HG03175 (cell line): ENCODE results near the gene RBP3.

ENCODE experiments used
- ATAC-seq: cut with Tn5 transposase; IDR thresholded peaks from one replicate; pipeline ENCODE4 v1.9.1; 2021; ENCODE audit warnings: mild to moderate bottlenecking, moderate library complexity; ENCODE audit not compliant: unreplicated experiment

Gene RBP3

GRCh38 chr10:47348138-47348651, at the start of gene RBP3:
RBP3 (plus strand) TSS chr10:47348363; CDS start chr10:47348485, 122 bp downstream.
- ATAC-seq = no peak

- no peak for ATAC-seq
These were observed 49.4 kb upstream of the RBP3 start for GRCh38 chr10:47298715-47299114.

GRCh38 chr10:47299611-47300428, 48.3 kb upstream of the RBP3 start, which contains the start of gene GDF10:
GDF10 (plus strand) TSS chr10:47300197; CDS start chr10:47300652, 455 bp downstream.
- no peak for ATAC-seq

- no peak for ATAC-seq
These were observed 47.7 kb upstream of the RBP3 start for GRCh38 chr10:47300429-47300931.

GRCh38 chr10:47301833-47302232, 46.3 kb upstream of the RBP3 start:
- ATAC-seq = no peak

- no peak for ATAC-seq
These were observed 45.1 kb upstream of the RBP3 start for GRCh38 chr10:47303105-47303504.

- ATAC-seq = no peak
These were observed 44.3 kb upstream of the RBP3 start for GRCh38 chr10:47303866-47304265.

GRCh38 chr10:47305566-47305965, 42.6 kb upstream of the RBP3 start:
- no peak for ATAC-seq

- no peak for ATAC-seq
These were observed 41.6 kb upstream of the RBP3 start for GRCh38 chr10:47306387-47307210.

- ATAC-seq = no peak
These were observed 40.8 kb upstream of the RBP3 start for GRCh38 chr10:47307381-47307780.

- no peak for ATAC-seq
These were observed 39.4 kb upstream of the RBP3 start for GRCh38 chr10:47308775-47309174.

- no peak for ATAC-seq
These were observed 38.6 kb upstream of the RBP3 start for GRCh38 chr10:47309408-47310089.

- ATAC-seq = no peak
These were observed 38.1 kb upstream of the RBP3 start for GRCh38 chr10:47310090-47310505.

- no peak for ATAC-seq
These were observed 36.8 kb upstream of the RBP3 start for GRCh38 chr10:47311193-47311931.

GRCh38 chr10:47311932-47312662, 36.1 kb upstream of the RBP3 start:
- ATAC-seq = peak; percentile 66

- no peak for ATAC-seq
These were observed 35.5 kb upstream of the RBP3 start for GRCh38 chr10:47312663-47312995.

- no peak for ATAC-seq
These were observed 33.7 kb upstream of the RBP3 start for GRCh38 chr10:47314416-47314970.

GRCh38 chr10:47315421-47315820, 32.7 kb upstream of the RBP3 start:
- no peak for ATAC-seq

GRCh38 chr10:47316131-47316530, 32.0 kb upstream of the RBP3 start:
- ATAC-seq = no peak
